ENCODE results near the gene BACH2. TPM values are rescaled to one million over a fixed set of nuclear protein-coding genes. Genes with fewer than 3 reads are reported as not detected.
A peak's percentile ranks its signal among the peaks of the same experiment; 100 is the strongest.

Gene BACH2
- total RNA-seq, 1 donor from 2014 or later, result 2.1 TPM

DNA sequence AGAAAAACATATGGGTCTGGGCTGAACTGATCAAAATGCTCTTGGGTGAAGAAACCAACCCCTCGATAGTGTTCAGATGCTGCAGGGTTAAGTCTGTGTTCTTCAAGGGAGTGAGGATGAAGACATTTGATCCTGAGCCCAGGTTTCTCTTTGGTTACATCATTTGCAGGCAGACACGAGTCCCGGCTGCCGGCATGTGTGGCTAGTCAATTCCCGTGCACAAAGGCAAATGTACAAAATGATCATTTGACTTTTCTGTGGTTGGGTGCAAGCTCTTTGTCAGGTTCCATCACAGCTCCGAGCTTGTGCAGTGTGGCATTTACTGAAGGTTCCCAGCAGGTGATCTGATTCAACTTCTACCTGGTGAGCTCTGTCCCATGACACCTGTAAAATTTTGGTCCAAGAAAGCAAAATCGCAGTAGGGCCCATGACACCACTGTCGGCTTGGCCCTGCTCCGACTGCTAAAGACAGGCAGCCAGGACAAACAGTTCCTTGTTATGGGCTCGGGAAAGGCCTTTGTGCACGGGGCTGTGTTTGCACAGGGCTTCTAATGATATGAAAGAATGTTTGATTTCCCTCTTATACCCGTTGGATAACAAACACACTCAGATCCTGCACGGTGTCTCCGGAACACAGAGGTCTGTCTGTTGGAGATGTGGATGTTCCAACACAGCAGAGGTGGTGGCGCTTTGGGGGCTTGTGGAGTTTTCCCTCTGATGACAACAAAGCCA is 355.4 kb downstream of the BACH2 start:
- H3K27me3 ChIP-seq (ENCODE audit: control insufficient read depth, insufficient read depth, low read length), result no peaks in the 10 kb centered on the region
- TF ChIP-seq, protein P1, sequence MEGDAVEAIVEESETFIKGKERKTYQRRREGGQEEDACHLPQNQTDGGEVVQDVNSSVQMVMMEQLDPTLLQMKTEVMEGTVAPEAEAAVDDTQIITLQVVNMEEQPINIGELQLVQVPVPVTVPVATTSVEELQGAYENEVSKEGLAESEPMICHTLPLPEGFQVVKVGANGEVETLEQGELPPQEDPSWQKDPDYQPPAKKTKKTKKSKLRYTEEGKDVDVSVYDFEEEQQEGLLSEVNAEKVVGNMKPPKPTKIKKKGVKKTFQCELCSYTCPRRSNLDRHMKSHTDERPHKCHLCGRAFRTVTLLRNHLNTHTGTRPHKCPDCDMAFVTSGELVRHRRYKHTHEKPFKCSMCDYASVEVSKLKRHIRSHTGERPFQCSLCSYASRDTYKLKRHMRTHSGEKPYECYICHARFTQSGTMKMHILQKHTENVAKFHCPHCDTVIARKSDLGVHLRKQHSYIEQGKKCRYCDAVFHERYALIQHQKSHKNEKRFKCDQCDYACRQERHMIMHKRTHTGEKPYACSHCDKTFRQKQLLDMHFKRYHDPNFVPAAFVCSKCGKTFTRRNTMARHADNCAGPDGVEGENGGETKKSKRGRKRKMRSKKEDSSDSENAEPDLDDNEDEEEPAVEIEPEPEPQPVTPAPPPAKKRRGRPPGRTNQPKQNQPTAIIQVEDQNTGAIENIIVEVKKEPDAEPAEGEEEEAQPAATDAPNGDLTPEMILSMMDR (IDR thresholded peaks at IDR 0.05; ENCODE audit: insufficient read depth, low read length, severe bottlenecking), result no peak
- H3K36me3 ChIP-seq (ENCODE audit: control insufficient read depth, insufficient read depth, low read length), result no peaks in the 10 kb centered on the region
- FAIRE-seq, result peak; percentile 36
- no peak for DNase-seq (ENCODE audit: low read depth)
- no peak overlapping the region for H3K4me3 ChIP-seq (ENCODE audit: low read depth, low read length)

DNA sequence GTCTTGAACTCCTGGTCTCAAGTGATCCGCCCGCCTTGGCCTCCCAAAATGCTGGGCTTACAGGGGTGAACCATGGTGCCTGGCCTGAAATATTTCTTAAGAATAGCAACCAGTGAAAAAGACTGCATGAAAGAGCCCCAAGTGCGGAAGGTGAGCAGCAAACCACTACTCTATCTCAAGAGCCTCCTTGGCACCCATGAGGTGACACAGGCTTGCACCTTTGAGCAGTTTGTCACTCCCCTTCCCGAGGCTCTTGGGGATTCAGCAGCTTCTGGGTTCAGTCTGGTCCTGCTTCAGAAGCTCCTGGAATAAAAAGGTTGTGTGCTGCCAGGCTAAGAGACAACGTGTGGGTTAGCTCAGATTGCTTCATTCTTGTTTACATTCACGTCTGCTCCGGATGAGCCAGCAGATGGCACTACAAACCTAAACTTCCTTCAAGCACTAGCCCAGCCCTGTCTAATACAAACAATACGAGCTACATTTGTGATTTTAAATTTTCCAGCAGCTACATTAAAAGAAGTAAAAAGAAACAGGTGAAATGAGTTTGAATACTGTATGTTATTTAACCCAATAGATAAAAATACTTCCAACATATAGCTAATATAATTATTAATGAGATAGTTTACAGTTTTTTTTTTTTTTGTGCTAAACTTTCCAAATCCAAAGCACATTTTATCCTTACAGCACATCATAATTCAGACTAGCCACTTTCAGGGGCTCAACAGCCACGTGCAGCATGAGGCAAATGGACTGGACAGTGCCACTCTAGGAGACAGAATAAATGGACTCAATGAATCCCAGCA is 356.2 kb downstream of the BACH2 start:
- TF ChIP-seq, protein P1 (IDR thresholded peaks at IDR 0.05; ENCODE audit: insufficient read depth, low read length, severe bottlenecking), result peak; percentile 81
- DNase-seq (ENCODE audit: low read depth) (peak; percentile 80), FAIRE-seq (no peak)
- Histone ChIP-seq H3K27me3 (ENCODE audit: control insufficient read depth, insufficient read depth, low read length) (no peaks in the 10 kb centered on the region), H3K4me3 (ENCODE audit: low read depth, low read length) (no peak overlapping the region), H3K36me3 (ENCODE audit: control insufficient read depth, insufficient read depth, low read length) (no peaks in the 10 kb centered on the region)

DNA sequence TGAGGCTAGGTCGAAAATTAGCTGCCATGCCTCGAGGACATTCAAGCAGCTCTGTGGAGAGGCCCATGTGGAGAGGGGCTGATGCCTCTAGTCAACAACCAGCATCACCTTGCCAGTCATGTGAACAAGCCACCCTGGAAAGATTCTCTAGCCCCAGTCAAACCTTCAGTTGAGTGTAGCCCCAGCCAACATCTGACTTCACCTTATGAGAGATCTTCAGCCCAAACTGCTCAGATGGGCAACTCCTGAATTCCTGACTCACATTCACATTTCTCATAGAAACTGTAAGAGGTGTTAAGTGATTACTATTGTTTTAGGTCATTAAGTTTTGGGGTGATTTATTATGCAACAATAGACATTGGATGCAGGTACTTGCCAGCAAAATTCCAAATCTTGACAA is 357.5 kb downstream of the BACH2 start:
- TF ChIP-seq, protein P1 (IDR thresholded peaks at IDR 0.05; ENCODE audit: insufficient read depth, low read length, severe bottlenecking), result no peak
- Histone ChIP-seq H3K36me3 (ENCODE audit: control insufficient read depth, insufficient read depth, low read length) (no peaks in the 10 kb centered on the region), H3K27me3 (ENCODE audit: control insufficient read depth, insufficient read depth, low read length) (no peaks in the 10 kb centered on the region), H3K4me3 (ENCODE audit: low read depth, low read length) (no peak overlapping the region)
- no peak for FAIRE-seq
- no peak for DNase-seq (ENCODE audit: low read depth)

DNA sequence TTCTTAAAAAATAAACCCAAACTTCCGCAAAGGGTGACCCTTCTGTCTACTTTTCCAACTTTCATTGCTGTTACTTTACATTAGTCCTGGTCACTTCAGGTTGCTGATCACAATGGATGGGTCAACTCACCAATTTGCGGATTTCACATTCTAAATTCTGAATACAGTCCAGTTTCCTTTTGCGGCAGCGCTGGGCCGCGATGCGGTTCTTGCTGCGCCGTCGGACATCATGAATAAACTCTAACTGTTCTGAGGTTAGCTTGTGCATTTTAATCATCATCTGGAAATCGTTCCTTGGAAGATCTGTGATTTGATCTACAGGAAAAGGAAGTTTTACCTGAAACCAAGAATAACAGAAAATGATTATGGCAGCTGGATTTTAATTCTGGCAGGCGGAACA is 358.6 kb downstream of the BACH2 start:
- no peaks in the 10 kb centered on the region for H3K36me3 ChIP-seq (ENCODE audit: control insufficient read depth, insufficient read depth, low read length)
- FAIRE-seq, result no peak
- TF ChIP-seq, protein P1 (IDR thresholded peaks at IDR 0.05; ENCODE audit: insufficient read depth, low read length, severe bottlenecking), result no peak
- H3K4me3 ChIP-seq (ENCODE audit: low read depth, low read length), result no peak overlapping the region
- DNase-seq (ENCODE audit: low read depth), result no peak
- H3K27me3 ChIP-seq (ENCODE audit: control insufficient read depth, insufficient read depth, low read length), result no peaks in the 10 kb centered on the region

DNA sequence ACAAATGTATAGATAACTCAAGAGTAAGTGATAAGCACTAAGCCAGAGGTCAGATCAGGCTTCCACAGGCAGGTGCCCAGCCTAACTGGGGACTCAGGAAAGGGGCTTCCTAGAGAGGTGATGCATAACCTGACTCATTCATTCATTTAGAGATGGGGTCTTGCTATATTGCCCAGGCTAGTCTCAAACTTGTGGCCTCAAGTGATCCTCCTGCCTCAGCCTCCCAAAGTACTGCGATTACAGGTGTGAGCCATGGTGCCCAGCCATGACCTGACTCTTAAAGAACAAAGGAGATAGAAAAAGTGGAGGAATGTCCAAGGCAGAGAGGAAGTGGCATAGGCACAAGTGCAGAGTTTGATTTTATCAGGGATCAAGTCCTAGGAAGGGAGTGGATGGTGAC is 360.5 kb downstream of the BACH2 start:
- Histone ChIP-seq H3K4me3 (ENCODE audit: low read depth, low read length) (no peak overlapping the region), H3K36me3 (ENCODE audit: control insufficient read depth, insufficient read depth, low read length) (no peaks in the 10 kb centered on the region), H3K27me3 (ENCODE audit: control insufficient read depth, insufficient read depth, low read length) (no peaks in the 10 kb centered on the region)
- DNase-seq (ENCODE audit: low read depth) (no peak), FAIRE-seq (no peak)
- TF ChIP-seq, protein P1 (IDR thresholded peaks at IDR 0.05; ENCODE audit: insufficient read depth, low read length, severe bottlenecking), result no peak

Measured in bronchial epithelial cell (primary cell).